Activated T-helper 1 cell treated with Interleukin-2 at 50 U/mL for 16 hours (primary cell): Measurements from ENCODE around the gene LRRC7.

ENCODE experiments used
- DNase-seq: peaks from one replicate; pipeline ENCODE4 v3.0.0-alpha.2; 2020; ENCODE audit warnings: low read depth

The LRRC7 gene

DNA sequence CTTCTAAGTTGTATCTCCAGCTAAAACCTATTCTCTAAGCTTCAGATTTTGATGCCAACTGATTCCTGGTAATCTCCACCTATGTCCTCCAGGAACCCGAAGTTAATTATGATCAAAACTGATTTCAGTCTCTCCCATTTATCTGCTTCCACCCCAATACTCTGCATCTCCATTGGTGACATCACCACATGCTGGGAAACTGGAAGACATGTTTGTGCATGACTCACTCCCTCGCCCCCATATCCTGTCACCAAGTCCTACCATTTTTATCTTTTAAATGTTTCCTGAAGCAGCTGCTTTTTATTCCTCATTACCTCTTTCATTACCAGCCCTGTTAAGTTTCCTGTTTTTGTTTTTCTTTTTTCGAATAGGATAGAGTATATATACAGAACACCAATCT, 409.2 kb downstream of the LRRC7 start:
- DNase-seq, result no peak

GRCh38 chr1:69982992-69983391, 415.3 kb downstream of the LRRC7 start:
- DNase-seq, result no peak

- no peak for DNase-seq
Observed at GRCh38 chr1:69985376-69985775, 417.7 kb downstream of the LRRC7 start.

GRCh38 chr1:69985901-69986439, 418.2 kb downstream of the LRRC7 start:
- no peak for DNase-seq

GRCh38 chr1:69987881-69988280, 420.2 kb downstream of the LRRC7 start:
- no peak for DNase-seq

DNA sequence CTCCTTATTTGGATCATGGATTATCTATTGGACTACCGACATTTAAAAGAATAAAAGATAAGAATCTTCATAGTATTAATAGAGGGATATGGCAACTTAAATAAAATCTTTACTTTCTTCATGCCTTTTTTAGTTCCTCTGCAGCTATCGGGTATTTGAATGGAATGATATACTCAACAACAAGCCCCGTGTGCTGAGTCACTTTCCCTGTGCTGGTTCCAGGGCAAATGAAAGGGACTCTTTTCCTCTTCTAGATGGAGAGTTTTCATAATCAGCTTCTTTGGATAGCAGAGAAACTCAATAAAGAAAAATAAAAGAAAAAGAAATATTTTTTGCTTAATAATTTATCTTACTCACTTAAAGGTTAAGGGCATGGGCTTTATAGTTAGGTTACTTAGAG, 423.9 kb downstream of the LRRC7 start:
- DNase-seq, result no peak

DNA sequence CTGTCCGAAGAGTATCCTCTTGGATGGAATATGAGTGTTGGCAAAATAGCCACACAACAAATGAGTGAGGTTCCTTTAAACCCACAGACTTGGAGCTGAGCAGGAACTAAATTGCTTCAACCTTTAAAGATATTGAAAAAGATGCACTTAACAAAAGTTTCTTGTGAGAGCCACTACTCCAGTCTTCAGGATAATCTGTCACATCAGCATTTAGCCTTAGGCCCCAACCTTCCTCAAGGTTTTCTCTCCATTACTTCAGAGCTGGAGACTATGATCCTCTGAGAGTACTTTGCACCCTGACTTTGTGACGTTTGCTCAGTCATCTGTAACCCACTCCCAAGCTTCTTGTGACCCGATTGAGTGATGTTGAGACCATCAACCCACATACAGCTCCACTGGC, 424.9 kb downstream of the LRRC7 start:
- DNase-seq, result no peak

GRCh38 chr1:69993810-69994209, 426.1 kb downstream of the LRRC7 start:
- no peak for DNase-seq

DNA sequence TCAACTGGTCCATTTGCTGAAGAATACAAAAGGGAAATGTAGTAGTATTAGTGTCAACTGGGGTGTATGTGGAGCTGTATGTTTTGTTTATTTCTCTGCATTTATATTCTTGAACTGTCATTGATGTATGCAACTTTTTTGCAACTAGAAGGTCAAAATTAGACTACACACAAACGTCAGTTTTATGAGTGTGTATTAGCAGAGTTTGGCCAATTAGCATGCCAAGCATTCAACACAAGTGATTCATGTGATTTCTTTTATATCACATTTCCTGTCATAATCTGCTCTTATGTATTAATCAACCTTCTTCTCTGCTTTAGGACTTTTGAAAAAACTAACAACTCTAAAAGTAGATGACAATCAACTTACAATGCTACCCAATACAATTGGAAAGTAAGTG, 426.5 kb downstream of the LRRC7 start:
- no peak for DNase-seq

- DNase-seq, result no peak
Observed at GRCh38 chr1:69998847-69999246, 431.1 kb downstream of the LRRC7 start.

- no peak for DNase-seq
Observed at GRCh38 chr1:70003211-70003908, 435.6 kb downstream of the LRRC7 start.

DNA sequence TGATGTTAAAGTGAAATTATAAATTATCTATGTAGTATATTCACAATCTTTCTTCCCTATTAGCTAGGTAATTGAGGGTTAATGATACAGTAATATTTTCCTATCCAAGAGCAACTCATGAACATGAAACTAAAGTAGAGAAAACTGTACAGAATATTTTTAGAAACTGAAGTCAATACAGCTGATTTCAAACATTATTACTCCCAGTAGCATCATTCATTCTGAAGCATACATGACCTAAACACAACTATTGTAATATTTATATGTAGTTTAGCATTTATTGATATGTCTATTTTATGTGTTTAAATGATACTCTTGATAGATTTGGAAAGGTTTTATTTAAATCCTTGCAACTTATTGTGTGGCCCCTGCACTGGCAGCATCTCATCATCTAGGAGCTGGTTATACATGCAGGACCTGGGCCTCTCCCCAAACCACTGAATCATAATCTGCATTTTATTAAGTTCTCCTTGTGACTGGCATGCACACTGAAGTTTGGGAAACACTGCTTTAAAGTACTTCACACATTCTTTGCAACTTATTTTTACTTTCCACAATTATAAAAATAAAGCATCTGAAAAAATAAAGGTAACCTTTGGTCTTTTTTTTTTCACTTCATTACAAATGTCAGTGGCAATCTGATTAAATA, 437.8 kb downstream of the LRRC7 start:
- DNase-seq, result no peak

GRCh38 chr1:70008660-70009059, 440.9 kb downstream of the LRRC7 start:
- DNase-seq, result no peak

DNA sequence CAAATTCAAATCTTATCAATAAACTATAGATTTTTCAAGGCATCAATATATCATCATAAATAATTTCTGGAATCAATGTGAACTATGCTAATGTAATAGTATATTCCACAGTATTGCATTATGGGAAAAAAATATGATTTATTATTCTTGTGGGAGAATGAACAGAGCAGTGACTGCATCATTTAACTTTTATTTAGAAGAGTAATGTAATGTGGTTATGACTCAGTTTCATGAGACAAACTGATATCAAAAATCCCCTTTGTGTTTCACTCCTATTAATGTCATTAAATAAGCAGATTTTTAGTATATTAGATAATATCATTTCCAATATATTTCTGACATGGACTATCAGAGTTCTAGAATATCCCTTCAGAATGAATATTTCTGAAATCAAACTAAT, 450.0 kb downstream of the LRRC7 start:
- DNase-seq, result no peak

DNA sequence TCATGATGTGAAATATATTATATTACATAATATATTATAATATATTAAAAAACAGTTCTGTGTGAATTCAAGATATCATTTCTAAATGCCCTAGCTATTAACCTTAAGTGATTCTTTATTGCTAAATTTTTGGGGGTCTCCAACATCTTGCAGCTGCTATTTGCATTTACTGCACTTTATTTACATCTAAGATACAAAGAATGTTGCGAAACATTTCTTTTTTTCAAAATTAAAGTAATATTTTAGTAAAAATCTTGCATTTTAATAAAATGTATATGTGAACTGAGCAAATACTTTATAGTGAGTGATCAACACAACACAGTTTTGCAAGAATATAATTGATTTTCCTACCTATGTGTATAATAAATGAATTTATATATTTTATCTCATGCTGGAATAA, 456.6 kb downstream of the LRRC7 start:
- no peak for DNase-seq

DNA sequence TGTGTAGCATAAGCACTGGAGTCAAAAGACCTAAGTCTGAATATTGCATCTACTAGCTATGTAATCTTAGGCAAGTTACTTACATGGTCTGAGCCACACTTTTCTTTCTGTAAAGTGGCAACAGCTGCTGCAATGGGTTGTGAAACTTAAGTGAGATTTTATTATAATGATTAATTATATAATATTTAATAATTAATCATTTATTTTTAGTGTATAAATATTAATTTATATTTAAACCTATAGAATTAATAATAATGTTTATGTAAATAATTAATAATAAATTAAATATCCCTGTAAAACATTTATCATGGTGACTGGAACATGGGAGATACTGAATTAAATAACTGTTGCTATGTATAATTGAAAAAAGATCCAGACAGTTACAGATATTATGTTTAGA, 457.3 kb downstream of the LRRC7 start:
- DNase-seq, result no peak

DNA sequence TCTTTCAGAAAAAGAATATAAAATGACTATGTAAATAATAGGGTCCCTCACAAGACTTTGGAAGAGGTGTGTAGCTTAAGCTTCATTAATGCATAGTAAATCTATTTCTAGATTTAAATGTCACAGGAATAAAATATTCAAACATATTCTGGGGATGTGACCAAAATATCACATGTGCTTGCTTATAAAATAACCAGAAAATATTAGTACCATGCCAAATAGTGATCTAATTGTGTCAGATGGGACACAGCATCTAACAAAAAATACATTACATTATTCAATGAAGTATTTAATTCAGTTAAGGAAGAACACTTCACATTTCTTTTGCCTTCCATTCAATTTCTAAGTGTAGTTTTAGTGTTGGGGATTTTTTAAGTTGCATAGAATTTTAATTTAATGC, 458.1 kb downstream of the LRRC7 start:
- no peak for DNase-seq

DNA sequence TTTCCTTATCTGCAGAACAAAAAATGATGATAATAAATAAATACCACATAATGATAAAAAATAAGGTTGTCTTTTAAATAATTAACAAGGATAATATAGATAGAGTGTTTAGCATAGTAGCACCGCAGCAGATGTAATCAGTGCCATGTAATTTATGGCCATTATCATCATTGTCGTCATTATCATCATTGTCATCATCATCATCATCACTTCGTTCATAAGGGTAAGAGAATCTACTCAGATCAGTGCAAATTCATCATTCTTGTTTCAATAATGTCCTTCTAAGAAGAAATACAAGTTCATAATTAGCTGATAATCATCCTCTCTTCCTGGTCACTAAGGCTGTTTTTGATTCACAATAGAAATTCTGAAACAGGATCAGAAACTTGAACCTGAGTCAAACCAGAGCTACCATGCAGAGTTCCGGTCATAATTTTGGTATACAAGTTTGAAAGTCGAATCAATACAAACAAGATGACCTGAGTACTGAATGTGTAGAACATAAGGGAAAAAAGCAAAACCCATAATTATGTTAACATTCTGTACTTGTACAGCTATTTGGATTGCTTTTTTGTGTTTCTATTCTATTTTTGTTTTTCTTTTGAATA, 465.6 kb downstream of the LRRC7 start:
- DNase-seq, result no peak

DNA sequence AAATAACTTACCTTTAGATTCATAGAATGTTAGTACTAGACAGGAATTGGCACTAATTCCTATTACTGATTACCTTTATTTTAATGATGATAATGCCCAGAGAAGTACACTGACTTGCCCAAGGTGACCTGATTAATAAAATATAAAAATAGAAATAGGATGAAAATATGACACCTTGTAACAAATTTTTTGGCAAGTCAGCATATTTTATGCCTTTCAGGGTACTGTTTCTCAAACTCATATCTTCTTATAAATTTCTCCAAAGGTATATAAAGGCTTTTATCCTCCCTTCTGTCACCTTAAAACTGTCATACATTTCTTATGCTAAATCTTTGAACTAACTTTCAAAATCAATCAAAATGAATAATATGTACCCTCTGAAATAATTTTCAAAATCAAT, 466.2 kb downstream of the LRRC7 start:
- DNase-seq, result no peak

DNA sequence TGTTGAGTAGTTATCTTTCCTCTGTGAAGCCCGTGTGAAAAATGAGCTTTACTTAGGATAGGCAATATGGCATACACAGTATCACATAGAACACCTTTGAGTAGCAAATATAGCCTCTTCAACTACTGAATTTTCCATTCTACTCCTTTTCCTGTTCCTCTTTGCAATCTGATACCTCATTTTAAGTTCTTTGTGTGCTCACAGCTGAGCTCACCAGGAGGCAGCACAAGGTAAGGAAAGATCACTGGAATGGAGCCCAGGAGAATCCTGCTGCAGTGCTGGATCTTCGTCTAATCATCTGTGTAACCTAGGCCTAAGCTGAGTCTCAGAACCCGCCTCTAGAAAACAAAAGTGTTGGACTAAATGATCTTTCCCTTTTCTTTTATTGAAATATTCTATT, 466.7 kb downstream of the LRRC7 start:
- DNase-seq, result no peak

DNA sequence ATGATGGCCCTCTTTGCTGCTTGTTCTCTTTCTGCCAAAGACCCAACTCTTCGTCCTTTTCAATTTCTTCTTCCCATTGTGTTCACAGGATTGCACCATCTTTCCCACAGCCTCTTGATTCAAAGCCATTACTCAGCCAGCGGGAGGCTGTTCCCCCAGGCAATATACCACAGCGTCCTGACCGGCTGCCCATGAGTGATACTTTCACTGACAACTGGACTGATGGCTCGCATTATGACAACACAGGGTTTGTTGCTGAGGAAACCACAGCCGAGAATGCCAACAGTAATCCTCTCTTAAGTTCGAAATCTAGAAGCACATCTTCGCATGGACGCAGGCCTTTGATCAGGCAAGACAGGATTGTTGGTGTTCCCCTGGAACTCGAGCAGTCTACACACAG, 470.3 kb downstream of the LRRC7 start:
- no peak for DNase-seq

- DNase-seq, result no peak
Observed at GRCh38 chr1:70039485-70039884, 471.8 kb downstream of the LRRC7 start.

DNA sequence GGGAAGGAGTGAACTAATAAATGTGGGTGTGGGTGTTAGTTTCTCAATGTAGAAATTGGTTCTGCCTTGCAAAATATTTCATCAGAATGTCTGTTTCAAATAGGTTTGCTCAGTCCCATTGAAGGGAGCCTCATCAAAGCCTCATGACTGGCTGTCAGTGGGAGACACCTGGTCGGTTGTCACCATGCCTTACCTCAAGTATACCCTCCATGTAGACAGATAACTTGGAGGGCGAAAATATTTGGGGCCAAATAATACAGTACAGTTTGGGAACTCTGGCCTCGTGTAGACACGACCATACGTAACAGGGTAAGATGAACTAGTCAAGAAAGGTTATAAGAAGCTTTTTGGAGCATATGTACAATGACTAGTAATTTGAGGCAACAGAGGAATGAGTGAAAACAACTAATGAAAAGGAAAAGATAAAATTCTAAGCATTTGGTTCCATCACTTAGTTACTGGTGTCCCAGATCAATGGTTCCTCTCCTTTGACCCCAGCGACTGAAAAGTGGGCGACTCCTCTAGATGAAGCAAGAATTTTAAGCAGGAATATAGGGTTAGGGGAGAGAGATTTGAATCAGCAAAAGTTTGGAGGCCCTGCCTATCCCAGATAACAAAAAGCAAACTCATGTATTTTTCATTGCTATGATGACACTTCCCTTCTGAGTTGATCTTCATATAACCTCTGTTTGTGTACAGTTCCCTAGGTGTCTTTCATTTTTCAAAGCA, 473.8 kb downstream of the LRRC7 start:
- no peak for DNase-seq
